Tibial nerve (tissue), 4 donors: ENCODE data around the gene OCRL.

Experiments used
- EP300 ChIP-seq, 2 donors: sonication (generic); formaldehyde crosslinking; IDR thresholded peaks; one replicate each; pipeline ENCODE4 v1.6.1; 2017; ENCODE audit warnings: antibody characterized with exemption in 2 of 2, mild to moderate bottlenecking in 1 of 2
- POLR2A ChIP-seq, 2 donors: fragments of 450-650 bp; IDR thresholded peaks; one replicate each; pipeline ENCODE4 v1.6.1; 2017; ENCODE audit warnings: antibody characterized with exemption in 2 of 2, mild to moderate bottlenecking in 2 of 2, moderate library complexity in 2 of 2
- TF ChIP-seq, protein P1 (sequence below), 5 experiments: fragments of 200-600 bp in 3 of 5; fragments of 450-650 bp in 2 of 5; sonication (generic) in 3 of 5; IDR thresholded peaks; one replicate each; pipeline ENCODE4 v1.5.1; 2016 to 2019; ENCODE audit warnings: antibody characterized with exemption in 5 of 5, mild to moderate bottlenecking in 3 of 5, moderate library complexity in 2 of 5

DNA sequence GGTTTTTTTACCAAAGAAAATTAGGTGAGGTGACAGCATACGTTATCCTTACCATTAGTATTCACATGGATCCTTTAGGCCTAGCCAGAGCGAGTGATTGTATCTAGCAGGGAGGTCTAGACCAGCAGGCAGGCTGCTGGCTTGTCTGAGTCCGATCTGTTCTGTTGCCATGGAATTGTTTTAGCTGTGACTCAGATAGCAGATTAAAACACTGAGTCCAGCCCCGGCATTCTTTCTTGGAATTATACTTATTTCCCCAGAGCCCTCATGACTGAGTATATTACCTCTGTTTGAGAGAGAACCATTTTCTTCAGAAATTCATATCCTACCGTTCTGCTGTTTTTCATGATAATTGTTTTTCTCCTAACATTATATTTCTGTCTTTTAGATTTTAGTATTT, 37.4 kb downstream of the OCRL start:
- TF ChIP-seq POLR2A (IDR thresholded peaks at IDR 0.05) (no peak), EP300 (IDR thresholded peaks at IDR 0.05) (no peak)
- TF ChIP-seq, protein P1, sequence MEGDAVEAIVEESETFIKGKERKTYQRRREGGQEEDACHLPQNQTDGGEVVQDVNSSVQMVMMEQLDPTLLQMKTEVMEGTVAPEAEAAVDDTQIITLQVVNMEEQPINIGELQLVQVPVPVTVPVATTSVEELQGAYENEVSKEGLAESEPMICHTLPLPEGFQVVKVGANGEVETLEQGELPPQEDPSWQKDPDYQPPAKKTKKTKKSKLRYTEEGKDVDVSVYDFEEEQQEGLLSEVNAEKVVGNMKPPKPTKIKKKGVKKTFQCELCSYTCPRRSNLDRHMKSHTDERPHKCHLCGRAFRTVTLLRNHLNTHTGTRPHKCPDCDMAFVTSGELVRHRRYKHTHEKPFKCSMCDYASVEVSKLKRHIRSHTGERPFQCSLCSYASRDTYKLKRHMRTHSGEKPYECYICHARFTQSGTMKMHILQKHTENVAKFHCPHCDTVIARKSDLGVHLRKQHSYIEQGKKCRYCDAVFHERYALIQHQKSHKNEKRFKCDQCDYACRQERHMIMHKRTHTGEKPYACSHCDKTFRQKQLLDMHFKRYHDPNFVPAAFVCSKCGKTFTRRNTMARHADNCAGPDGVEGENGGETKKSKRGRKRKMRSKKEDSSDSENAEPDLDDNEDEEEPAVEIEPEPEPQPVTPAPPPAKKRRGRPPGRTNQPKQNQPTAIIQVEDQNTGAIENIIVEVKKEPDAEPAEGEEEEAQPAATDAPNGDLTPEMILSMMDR (IDR thresholded peaks at IDR 0.05), result no peak
